Effector memory CD8-positive, alpha-beta T cell (primary cell): ENCODE results near the gene CREB3L1.

Source experiments
- ATAC-seq: fragments of 150-1000 bp; cut with Tn5 transposase; replicated peaks from 2 replicates; pipeline ENCODE4 v1.10.0; 2021; ENCODE audit warnings: mild to moderate bottlenecking, moderate library complexity
- DNase-seq, 3 experiments: peaks; one replicate each; pipeline ENCODE4 v3.0.0; 2021
- H3K27ac Mint-ChIP-seq, 2 donors: one replicate each; pipeline ENCODE4 v1.8.0; 2022; ENCODE audit warnings: mild to moderate bottlenecking in 2 of 2, mixed read lengths in 2 of 2, moderate library complexity in 2 of 2
- H3K27me3 Mint-ChIP-seq, 2 donors: one replicate each; pipeline ENCODE4 v1.8.0; 2022; ENCODE audit warnings: mixed read lengths in 2 of 2
- H3K36me3 Mint-ChIP-seq: one replicate; pipeline ENCODE4 v1.8.0; 2022; ENCODE audit warnings: mild to moderate bottlenecking, moderate library complexity, mixed read lengths; ENCODE audit not compliant: insufficient read depth
- H3K4me1 Mint-ChIP-seq, 2 donors: one replicate each; pipeline ENCODE4 v1.8.0; 2022; ENCODE audit warnings: low read depth in 2 of 2, mixed read lengths in 2 of 2
- H3K4me3 Mint-ChIP-seq, 2 donors: one replicate each; pipeline ENCODE4 v1.8.0; 2022; ENCODE audit warnings: mild to moderate bottlenecking in 2 of 2, mixed read lengths in 2 of 2, moderate library complexity in 2 of 2
- H3K9me3 Mint-ChIP-seq, 2 donors: one replicate each; pipeline ENCODE4 v1.8.0; 2022; ENCODE audit warnings: mixed read lengths in 2 of 2

Gene CREB3L1

DNA sequence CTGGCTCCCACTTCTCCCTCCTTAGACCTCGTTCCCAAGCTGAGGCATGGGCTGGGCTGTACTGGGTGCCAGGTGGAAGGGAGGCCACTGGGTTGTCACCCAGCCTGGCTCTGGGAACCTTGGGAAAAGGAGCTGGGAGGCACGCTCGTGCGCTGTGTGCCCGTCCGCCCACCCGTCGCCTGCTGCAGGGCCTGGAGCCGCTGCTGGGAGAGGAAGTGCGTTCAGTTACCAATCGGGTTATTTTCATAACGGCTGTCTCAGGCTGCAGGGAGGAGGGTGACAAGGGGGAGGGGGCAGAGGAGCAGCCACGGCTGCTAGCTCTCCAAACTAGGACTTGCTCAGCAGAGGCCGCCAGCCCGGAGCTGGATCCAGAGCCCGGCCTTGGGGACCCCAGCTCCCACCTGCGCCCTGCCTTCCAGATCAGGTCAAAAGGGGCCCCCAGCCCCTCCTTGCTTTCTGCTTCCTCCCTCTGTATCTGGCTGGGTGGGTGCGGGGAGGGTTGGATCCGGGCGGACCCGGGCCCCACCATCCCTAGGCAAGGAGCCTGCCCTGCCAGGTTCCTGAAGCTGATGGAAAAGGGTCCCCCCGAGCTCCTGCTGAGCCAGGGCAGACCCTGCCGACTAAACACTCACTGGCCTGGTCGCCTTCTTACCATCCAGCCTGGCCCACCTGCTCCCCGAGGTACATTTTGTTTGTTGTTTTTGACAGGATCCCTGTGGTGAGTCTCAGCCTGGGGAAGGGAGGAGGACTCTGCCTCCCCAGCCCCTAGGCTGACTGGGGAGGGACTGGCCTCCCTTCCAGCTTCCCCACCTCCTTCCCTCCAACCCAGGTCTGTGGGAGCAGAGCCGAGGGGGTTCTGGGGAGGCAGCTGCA lies 84.1 kb downstream of the CREB3L1 start:
- Mint-ChIP-seq H3K27me3 (no peaks in the 10 kb centered on the region), H3K9me3 (no peaks in the 10 kb centered on the region), H3K27ac (peak overlapping the region; percentile 92 to 97), H3K4me3 (peak overlapping the region; percentile 86 to 88), H3K36me3 (peaks cover 30% of the 10 kb centered on the region), H3K4me1 (peaks cover 63 to 64% of the 10 kb centered on the region in 2 donors)
- peak; percentile 48 to 59 (median 53) for DNase-seq
- ATAC-seq, result peak; percentile 93

DNA sequence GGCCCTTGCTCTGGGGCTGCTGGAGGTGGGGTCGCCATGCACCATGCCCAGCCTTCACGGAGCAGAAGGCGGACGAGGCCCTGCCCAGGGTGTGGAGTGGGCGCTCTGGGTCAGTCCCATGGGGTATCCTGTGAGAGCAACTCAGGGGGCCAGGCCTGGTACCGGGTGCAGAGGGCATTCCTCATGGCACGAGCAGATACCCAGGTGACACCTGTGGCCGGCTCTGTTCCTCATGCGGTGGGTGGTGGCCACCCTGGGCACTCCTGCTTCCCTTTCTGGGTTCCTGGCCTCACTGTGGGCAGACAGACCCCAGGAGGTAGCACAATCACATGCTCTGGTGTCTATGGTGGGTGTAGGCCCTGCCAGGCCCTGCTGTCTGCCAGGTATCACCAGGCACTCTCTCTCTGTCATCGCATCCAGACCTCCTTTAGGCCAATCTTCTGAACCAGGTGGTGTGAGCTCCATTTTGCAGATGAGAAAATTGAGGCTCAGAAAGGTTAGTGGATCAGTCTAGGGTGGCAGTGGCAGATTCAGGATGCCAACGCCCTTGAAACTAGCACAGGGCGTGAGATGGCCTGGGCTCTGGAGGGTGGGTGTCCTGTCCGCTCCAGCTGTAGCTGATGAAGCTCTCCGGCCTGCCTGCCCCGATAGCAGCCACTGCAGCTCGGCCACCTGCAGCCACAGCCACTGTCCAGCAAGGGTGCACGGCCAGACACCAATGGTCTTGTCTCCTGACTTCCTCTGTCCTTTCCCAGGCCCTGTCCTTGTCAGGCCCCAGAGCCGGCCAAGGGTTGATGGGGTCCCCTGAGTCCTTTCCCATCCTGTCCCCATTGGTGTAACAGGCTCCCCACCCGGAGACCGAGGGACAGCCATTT lies 84.9 kb downstream of the CREB3L1 start:
- DNase-seq, result no peak
- H3K27ac Mint-ChIP-seq, result peak overlapping the region; percentile 92 to 97
- peak overlapping the region; percentile 86 to 88 for H3K4me3 Mint-ChIP-seq
- H3K27me3 Mint-ChIP-seq, result no peaks in the 10 kb centered on the region
- H3K4me1 Mint-ChIP-seq, result peaks cover 59 to 61% of the 10 kb centered on the region in 2 donors
- peaks cover 33% of the 10 kb centered on the region for H3K36me3 Mint-ChIP-seq
- no peaks in the 10 kb centered on the region for H3K9me3 Mint-ChIP-seq
- ATAC-seq, result no peak

DNA sequence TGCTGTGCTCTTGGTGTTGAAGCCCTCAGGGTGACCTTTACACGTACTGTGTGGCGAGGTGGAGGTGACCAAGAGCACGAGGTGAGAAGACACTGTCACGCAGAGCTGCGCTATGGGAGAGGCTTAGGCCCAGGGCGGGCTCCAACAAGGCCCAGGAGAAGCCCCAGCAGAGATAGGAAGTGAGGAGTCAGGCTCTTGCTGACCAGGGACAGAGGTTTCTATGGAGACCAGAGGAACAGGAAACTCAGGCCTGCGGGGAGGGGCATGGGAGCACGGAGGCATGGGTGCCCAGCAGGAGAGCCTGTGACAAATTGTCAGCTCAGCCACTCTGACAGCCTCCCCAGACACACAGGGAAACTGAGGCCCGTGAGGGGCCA lies 85.6 kb downstream of the CREB3L1 start:
- peak overlapping the region; percentile 86 to 88 for H3K4me3 Mint-ChIP-seq
- H3K9me3 Mint-ChIP-seq, result no peaks in the 10 kb centered on the region
- no peak for DNase-seq
- H3K27me3 Mint-ChIP-seq, result no peaks in the 10 kb centered on the region
- no peak for ATAC-seq
- H3K36me3 Mint-ChIP-seq, result peaks cover 38% of the 10 kb centered on the region
- peak overlapping the region; percentile 90 to 92 for H3K27ac Mint-ChIP-seq
- H3K4me1 Mint-ChIP-seq, result peaks cover 53 to 57% of the 10 kb centered on the region in 2 donors

DNA sequence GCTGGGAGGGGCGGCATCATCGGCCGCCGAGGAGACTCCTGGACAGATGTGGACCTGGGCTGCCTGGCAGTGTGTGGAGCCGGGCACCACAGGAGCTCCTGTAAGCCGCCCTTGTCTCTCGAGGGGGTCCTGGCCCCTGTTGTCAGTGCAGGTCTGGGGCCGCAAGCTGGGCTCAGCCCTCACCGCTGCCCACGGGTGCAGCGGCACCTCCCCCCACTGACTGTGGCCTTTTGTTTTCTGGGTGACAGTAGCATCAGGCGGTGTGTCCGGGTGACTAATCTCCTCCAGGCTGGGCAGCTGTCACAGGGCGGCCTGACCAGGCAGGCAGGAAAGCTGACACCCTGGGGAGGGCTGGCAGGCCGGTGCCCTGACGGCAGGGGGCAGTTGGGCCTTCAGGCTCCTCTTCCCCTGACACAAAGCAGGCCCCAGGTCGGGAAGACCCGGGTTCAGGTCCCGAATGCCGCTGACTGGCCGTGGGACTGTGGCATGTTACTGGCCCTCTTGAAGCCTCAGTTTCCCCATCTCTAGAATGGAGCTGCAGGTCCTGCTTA lies 86.1 kb downstream of the CREB3L1 start:
- peak overlapping the region; percentile 25 to 88 for H3K4me3 Mint-ChIP-seq
- no peaks in the 10 kb centered on the region for H3K9me3 Mint-ChIP-seq
- H3K27me3 Mint-ChIP-seq, result no peaks in the 10 kb centered on the region
- no peak for DNase-seq
- H3K27ac Mint-ChIP-seq, result peak overlapping the region; percentile 68 to 85
- no peak for ATAC-seq
- peaks cover 42% of the 10 kb centered on the region for H3K36me3 Mint-ChIP-seq
- peaks cover 49 to 59% of the 10 kb centered on the region in 2 donors for H3K4me1 Mint-ChIP-seq

DNA sequence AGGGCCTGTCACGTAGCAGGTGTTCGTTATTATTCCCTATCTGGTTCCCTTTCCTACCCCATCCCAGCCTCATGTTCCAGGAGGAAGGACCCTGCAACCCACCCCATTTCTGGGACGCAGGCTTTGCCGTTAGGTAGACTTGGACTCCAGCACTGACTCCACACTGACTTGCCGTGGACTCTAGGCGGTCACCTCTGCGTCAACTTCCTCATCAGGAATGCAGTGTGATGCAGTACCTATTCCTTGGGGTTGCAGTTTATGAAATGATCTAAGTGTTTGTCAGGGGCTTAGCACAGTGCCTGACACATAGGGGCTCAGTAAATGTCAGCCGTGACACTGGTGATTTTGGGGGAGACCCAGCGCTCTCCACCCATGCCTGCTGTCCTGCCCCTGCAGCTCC lies 86.6 kb downstream of the CREB3L1 start:
- Mint-ChIP-seq H3K36me3 (peaks cover 43% of the 10 kb centered on the region), H3K27ac (peak overlapping the region; percentile 68 to 85), H3K4me1 (peaks cover 49 to 60% of the 10 kb centered on the region in 2 donors), H3K4me3 (peak overlapping the region in 1 of 2 donors; percentile 25), H3K27me3 (no peaks in the 10 kb centered on the region), H3K9me3 (no peaks in the 10 kb centered on the region)
- DNase-seq, result no peak
- no peak for ATAC-seq

DNA sequence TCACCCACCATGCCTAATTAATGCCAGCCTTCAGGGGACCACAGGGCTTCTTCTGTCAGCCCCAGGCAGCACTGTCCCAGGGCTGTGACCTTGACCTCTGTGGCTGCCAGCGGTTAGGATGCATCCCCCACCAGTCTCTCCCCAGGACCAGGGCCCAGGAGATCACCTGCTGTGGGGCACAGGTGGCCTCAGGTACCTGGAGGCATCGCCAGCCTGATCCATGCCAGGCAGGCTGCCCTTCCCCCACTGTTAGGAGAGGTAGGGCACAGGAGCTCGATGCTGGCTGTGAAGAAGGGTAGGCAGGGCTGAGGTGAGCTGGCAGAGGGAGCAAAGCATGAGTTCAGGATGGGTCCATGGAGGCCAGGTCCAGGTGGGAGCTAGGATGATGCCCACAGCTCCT lies 87.3 kb downstream of the CREB3L1 start:
- DNase-seq, result no peak
- H3K4me3 Mint-ChIP-seq, result no peak overlapping the region
- no peaks in the 10 kb centered on the region for H3K9me3 Mint-ChIP-seq
- no peak for ATAC-seq
- H3K27ac Mint-ChIP-seq, result peak overlapping the region; percentile 68 to 85
- H3K36me3 Mint-ChIP-seq, result peaks cover 50% of the 10 kb centered on the region
- peaks cover 54 to 60% of the 10 kb centered on the region in 2 donors for H3K4me1 Mint-ChIP-seq
- no peaks in the 10 kb centered on the region for H3K27me3 Mint-ChIP-seq

DNA sequence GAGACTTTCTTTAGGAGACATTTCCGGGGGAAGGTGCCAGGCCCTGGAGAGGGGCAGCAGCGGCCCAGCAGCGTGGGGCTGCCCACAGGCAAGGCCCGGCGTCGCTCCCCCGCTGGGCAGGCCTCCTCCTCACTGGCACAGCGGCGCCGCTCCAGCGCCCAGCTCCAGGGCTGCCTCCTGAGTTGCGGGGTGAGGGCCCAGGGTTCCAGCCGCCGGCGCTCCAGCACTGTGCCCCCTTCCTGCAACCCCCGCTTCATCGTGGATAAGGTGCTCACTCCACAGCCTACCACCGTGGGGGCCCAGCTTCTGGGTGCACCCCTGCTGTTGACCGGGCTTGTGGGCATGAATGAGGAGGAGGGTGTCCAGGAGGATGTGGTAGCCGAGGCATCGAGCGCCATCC lies 88.8 kb downstream of the CREB3L1 start:
- peaks cover 48 to 50% of the 10 kb centered on the region in 2 donors for H3K4me1 Mint-ChIP-seq
- H3K9me3 Mint-ChIP-seq, result no peaks in the 10 kb centered on the region
- ATAC-seq, result no peak
- no peak for DNase-seq
- peaks cover 54% of the 10 kb centered on the region for H3K36me3 Mint-ChIP-seq
- H3K27me3 Mint-ChIP-seq, result no peaks in the 10 kb centered on the region
- peak overlapping the region in 1 of 2 donors; percentile 67 for H3K27ac Mint-ChIP-seq
- H3K4me3 Mint-ChIP-seq, result no peak overlapping the region

DNA sequence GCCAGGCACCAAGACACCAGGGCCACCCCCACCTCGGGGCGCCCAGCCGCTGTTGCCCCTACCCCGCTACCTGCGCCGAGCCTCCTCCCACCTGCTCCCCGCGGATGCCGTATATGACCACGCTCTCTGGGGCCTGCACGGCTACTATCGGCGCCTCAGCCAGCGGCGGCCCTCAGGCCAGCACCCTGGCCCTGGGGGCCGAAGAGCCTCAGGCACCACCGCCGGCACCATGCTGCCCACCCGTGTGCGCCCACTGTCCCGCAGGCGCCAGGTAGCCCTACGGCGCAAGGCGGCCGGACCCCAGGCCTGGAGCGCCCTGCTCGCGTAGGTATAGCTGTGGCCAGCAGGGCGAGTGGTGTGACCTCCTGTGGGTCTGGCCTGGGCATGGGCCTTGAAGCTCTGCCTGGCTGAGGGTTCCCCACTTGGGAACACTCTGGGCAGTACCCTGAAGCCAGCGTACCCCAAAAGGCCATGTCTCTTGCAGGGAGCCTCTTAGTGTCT lies 89.2 kb downstream of the CREB3L1 start:
- peak overlapping the region; percentile 37 to 38 for H3K4me3 Mint-ChIP-seq
- no peak for ATAC-seq
- H3K27ac Mint-ChIP-seq, result peak overlapping the region in 1 of 2 donors; percentile 79
- H3K4me1 Mint-ChIP-seq, result peaks cover 44 to 45% of the 10 kb centered on the region in 2 donors
- H3K9me3 Mint-ChIP-seq, result no peaks in the 10 kb centered on the region
- no peaks in the 10 kb centered on the region for H3K27me3 Mint-ChIP-seq
- peaks cover 56% of the 10 kb centered on the region for H3K36me3 Mint-ChIP-seq
- DNase-seq, result no peak

DNA sequence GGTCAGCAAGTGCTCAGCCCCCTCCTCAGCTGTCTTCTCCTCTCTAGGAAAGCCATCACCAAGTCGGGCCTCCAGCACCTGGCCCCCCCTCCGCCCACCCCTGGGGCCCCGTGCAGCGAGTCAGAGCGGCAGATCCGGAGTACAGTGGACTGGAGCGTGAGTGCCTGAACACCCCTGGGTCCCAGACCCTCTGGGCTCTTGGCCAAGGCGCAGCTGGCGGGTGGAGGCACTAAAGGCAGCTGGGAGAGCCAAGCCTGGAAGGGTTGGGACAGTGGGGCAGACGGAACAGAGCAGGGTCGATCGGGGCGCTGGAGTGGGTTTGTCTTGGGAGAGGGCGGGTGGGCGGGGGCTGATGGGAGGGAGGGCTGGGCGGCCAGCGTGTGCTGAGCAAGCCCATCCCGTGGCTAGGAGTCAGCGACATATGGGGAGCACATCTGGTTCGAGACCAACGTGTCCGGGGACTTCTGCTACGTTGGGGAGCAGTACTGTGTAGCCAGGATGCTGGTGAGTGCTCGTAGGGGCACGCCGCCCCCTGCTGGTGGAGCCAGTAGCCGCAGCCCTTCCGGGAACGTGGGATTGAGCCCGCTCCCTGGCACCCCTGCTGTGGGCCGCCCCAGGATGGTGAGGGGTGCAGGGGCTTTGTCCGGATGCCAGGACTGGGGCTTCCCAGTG lies 89.9 kb downstream of the CREB3L1 start:
- H3K4me1 Mint-ChIP-seq, result peaks cover 40 to 41% of the 10 kb centered on the region in 2 donors

DNA sequence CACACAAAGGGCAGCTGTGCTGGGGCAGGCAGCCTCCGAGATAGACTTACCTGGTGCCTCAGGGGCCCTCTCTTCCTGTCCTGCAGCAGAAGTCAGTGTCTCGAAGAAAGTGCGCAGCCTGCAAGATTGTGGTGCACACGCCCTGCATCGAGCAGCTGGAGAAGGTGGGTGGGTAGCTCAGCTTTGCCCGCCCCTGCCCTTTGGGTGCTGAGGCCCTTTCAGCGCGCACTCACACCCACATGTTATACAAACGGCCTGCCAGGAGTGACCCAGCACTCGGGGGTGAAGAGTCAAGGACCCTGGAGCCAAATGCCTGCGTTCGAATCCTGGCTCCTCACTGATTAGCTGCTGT lies 90.4 kb downstream of the CREB3L1 start:
- no peak for ATAC-seq
- Mint-ChIP-seq H3K4me3 (no peak overlapping the region), H3K9me3 (no peaks in the 10 kb centered on the region), H3K36me3 (peaks cover 63% of the 10 kb centered on the region), H3K27me3 (no peaks in the 10 kb centered on the region), H3K4me1 (peaks cover 36% of the 10 kb centered on the region in 2 donors), H3K27ac (peak overlapping the region in 1 of 2 donors; percentile 79)
- no peak for DNase-seq

More for the DNA sequence above, 89.9 kb downstream of the CREB3L1 start:
- no peaks in the 10 kb centered on the region for H3K27me3 Mint-ChIP-seq
- no peaks in the 10 kb centered on the region for H3K9me3 Mint-ChIP-seq
- DNase-seq, result peak; percentile 75 to 82 (median 77)
- peak overlapping the region; percentile 37 to 38 for H3K4me3 Mint-ChIP-seq
- peak; percentile 92 for ATAC-seq
- H3K36me3 Mint-ChIP-seq, result peaks cover 61% of the 10 kb centered on the region
- peak overlapping the region in 1 of 2 donors; percentile 79 for H3K27ac Mint-ChIP-seq

DNA sequence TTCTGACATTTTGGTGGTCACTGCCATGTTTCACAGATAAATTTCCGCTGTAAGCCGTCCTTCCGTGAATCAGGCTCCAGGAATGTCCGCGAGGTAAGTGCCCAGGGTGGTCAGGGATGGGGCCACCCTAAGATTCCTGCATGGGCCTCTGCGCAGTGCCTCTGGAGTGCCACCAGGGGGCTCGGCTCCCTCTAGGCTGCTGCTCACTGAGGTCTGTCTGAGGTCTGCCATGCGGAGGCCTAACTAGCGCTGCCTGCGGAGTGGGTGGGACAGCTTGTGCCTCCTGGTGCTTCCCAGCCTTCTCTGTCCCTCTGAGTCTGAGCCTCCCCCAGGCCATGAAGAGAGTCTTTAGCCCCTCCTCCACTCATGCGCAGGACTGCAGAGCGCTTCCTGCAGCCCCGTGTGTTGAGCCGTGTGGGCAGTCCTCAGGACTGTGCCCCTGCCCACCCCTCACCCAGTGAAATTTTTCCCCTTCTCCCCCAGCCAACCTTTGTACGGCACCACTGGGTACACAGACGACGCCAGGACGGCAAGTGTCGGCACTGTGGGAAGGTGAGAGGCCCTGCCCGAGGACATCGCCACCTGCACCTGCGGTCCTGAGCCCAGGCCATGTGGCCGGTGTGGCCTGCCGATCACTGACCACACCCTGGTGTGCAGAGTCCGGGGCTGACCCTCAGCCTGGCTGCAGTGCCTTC lies 92.1 kb downstream of the CREB3L1 start:
- Mint-ChIP-seq H3K4me3 (no peak overlapping the region), H3K36me3 (peaks cover 70% of the 10 kb centered on the region), H3K27ac (peak overlapping the region; percentile 44 to 84), H3K4me1 (peaks cover 26% of the 10 kb centered on the region in 2 donors), H3K27me3 (no peaks in the 10 kb centered on the region), H3K9me3 (no peaks in the 10 kb centered on the region)
- ATAC-seq (peak; percentile 60), DNase-seq (peak in 1 of 3 experiments; percentile 52)

DNA sequence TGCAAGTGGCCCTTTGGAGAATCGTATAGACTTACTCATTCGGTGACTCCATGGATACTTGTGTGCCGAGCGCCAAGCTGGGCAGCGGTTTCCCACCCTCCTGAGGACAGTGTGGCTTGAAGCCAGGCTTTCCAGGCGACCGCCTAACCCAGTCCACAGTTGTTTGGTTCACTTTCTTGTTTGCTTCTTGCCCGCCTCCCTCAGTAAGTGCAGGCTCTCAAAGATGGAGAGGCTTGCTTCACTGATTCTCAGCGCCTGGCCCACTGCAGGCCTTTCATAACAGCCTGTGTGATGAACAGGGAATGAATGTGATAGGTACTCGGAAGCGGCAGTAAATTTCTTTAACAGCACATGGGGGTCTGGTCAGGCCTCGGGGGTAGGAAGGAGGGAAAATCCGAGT lies 92.8 kb downstream of the CREB3L1 start:
- peaks cover 73% of the 10 kb centered on the region for H3K36me3 Mint-ChIP-seq
- H3K27ac Mint-ChIP-seq, result peak overlapping the region; percentile 5 to 44

More for the DNA sequence above, 92.8 kb downstream of the CREB3L1 start:
- peaks cover 19 to 22% of the 10 kb centered on the region in 2 donors for H3K4me1 Mint-ChIP-seq
- no peaks in the 10 kb centered on the region for H3K27me3 Mint-ChIP-seq
- no peak for ATAC-seq
- no peaks in the 10 kb centered on the region for H3K9me3 Mint-ChIP-seq
- no peak overlapping the region for H3K4me3 Mint-ChIP-seq
- no peak for DNase-seq
